Mesendoderm (in vitro differentiated cells): Measurements from ENCODE around the gene GAPDH.

Experiments
- DNase-seq: peaks from one replicate; pipeline ENCODE4 v3.0.0; 2013
- H2AK5ac ChIP-seq: 2 replicates; pipeline ENCODE4 v1.6.1; 2013; ENCODE audit warnings: low read length, inconsistent platforms
- H2BK120ac ChIP-seq: 2 replicates; pipeline ENCODE4 v1.6.1; 2013; ENCODE audit warnings: low read depth, mild to moderate bottlenecking, low read length, moderate library complexity, mixed read lengths
- H2BK15ac ChIP-seq: replicated peaks from 2 replicates; pipeline ENCODE4 v1.6.1; 2013; ENCODE audit warnings: low read depth, mild to moderate bottlenecking, moderate library complexity
- H2BK5ac ChIP-seq: 2 replicates; pipeline ENCODE4 v1.6.1; 2013; ENCODE audit warnings: low read length, inconsistent platforms
- H3K18ac ChIP-seq: 2 replicates; pipeline ENCODE4 v1.6.1; 2013; ENCODE audit warnings: mild to moderate bottlenecking, low read length, mixed read lengths
- H3K23ac ChIP-seq: one replicate; pipeline ENCODE4 v1.6.1; 2013; ENCODE audit warnings: low read length
- H3K27ac ChIP-seq: 2 replicates; pipeline ENCODE4 v1.5.1; 2013; ENCODE audit warnings: low read depth, mild to moderate bottlenecking, inconsistent platforms, low read length, moderate library complexity
- H3K27me3 ChIP-seq: 2 replicates; pipeline ENCODE4 v1.6.1; 2013; ENCODE audit warnings: low read length, control low read depth, mild to moderate bottlenecking, inconsistent platforms; ENCODE audit not compliant: insufficient read depth, poor library complexity
- H3K36me3 ChIP-seq: 2 replicates; pipeline ENCODE4 v1.6.1; 2013; ENCODE audit warnings: low read length, inconsistent platforms; ENCODE audit not compliant: control insufficient read depth, insufficient read depth
- H3K4ac ChIP-seq: one replicate; pipeline ENCODE4 v1.6.1; 2013; ENCODE audit warnings: low read depth, mild to moderate bottlenecking, low read length, moderate library complexity
- H3K4me1 ChIP-seq: 2 replicates; pipeline ENCODE4 v1.6.1; 2013; ENCODE audit warnings: low read depth, low read length, inconsistent platforms; ENCODE audit not compliant: control insufficient read depth
- H3K4me2 ChIP-seq: 2 replicates; pipeline ENCODE4 v1.6.1; 2013; ENCODE audit warnings: low read length
- H3K4me3 ChIP-seq: 2 replicates; pipeline ENCODE4 v1.5.1; 2013; ENCODE audit warnings: mild to moderate bottlenecking, low read length
- H3K56ac ChIP-seq: one replicate; pipeline ENCODE4 v1.6.1; 2013; ENCODE audit warnings: low read length
- H3K79me1 ChIP-seq: 2 replicates; pipeline ENCODE4 v1.6.1; 2013; ENCODE audit warnings: low read length, inconsistent platforms
- H3K79me2 ChIP-seq: 2 replicates; pipeline ENCODE4 v1.6.1; 2013; ENCODE audit warnings: mild to moderate bottlenecking, low read length; ENCODE audit not compliant: control insufficient read depth, insufficient read depth
- H3K9ac ChIP-seq: 2 replicates; pipeline ENCODE4 v1.6.1; 2013; ENCODE audit warnings: low read length, inconsistent platforms
- H4K5ac ChIP-seq: one replicate; pipeline ENCODE4 v1.6.1; 2013; ENCODE audit warnings: low read length
- H4K8ac ChIP-seq: one replicate; pipeline ENCODE4 v1.6.1; 2013; ENCODE audit warnings: low read depth, mild to moderate bottlenecking, control low read depth, low read length, moderate library complexity
- WGBS: extraction: QIAGEN DNeasy Blood & Tissue Kit; methylation state at CpG from one replicate; pipeline ENCODE4 v1.1.7; 2013; ENCODE audit warnings: low lambda C conversion rate, missing lambda C conversion rate; ENCODE audit not compliant: insufficient coverage; ENCODE audit errors: extremely low coverage; 5-methylcytosine and 5-hydroxymethylcytosine counted together

GAPDH gene

DNA sequence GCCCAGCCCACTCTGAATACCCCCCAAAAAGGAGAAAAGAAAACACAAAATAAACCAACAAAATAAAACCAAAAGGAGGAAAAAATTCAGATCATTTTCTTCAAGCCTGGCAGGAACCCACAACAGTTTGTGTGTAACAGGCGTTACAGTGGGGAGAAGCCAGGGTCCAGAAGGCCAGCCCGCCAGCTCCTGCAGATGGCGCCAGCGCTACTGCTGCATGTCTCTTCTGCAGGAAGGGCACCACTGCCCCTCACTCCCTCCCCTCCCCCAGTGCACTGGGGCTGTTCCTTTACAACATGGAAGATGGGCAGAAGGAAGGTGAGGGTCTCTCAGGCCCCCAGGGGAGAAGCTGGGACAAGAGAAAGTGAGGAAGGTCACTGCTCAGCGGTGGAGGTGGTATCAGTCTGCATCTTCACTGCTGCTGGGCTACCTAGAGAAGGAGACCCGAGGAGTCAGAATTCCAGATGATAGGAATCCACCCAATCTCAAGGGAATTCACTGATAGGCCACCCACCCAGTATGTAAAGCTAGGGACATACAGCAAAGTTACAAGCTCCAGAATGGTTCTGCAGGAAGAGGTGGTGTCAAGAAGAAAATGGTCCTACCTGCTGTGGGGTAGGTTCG is 36.1 kb downstream of the GAPDH start:
- Histone ChIP-seq H3K27ac (no peak overlapping the region), H3K56ac (no peak overlapping the region), H2BK5ac (no peak overlapping the region), H3K36me3 (peaks cover 12% of the 10 kb centered on the region), H2BK120ac (no peak overlapping the region), H3K18ac (no peak overlapping the region), H2BK15ac (no peak overlapping the region), H3K4me2 (no peak overlapping the region), H2AK5ac (no peak overlapping the region), H3K79me2 (peaks cover 18% of the 10 kb centered on the region), H3K4me3 (no peak overlapping the region), H3K79me1 (peaks cover 14% of the 10 kb centered on the region), H3K23ac (no peak overlapping the region), H4K5ac (no peak overlapping the region), H3K4me1 (no peaks in the 10 kb centered on the region), H3K9ac (no peak overlapping the region), H4K8ac (no peak overlapping the region), H3K27me3 (no peaks in the 10 kb centered on the region), H3K4ac (no peak overlapping the region)
- no CpG with 5 or more reads among the region's 7 CpGs for WGBS
- peak; percentile 83 for DNase-seq

DNA sequence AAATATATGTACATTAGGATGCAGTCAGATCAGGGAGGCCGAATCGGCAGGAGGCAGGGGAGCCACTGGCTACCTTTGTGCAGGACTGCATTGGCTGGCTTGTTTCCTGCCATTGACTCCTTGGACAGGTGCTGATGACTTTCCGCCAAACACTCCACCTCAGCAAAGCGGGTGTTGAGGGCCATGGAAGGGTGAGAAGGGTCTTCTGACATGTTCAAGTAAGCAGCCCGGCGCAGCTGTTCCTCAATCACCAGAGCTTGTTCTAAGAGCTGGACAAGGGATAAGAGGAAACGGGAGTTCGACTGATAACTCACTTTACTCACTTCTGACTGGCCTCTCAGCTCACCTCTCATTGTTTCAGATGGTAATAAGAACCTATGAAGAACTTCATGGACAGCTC is 38.7 kb downstream of the GAPDH start:
- Histone ChIP-seq H4K8ac (no peak overlapping the region), H3K4me2 (no peak overlapping the region), H3K56ac (no peak overlapping the region), H3K4me3 (no peak overlapping the region), H3K27ac (no peak overlapping the region), H2BK120ac (no peak overlapping the region), H3K9ac (no peak overlapping the region), H3K23ac (no peak overlapping the region), H2AK5ac (no peak overlapping the region), H3K79me2 (peaks cover under 1% of the 10 kb centered on the region), H4K5ac (no peak overlapping the region), H2BK15ac (no peak overlapping the region), H2BK5ac (no peak overlapping the region), H3K36me3 (peaks cover 22% of the 10 kb centered on the region), H3K4me1 (no peaks in the 10 kb centered on the region), H3K27me3 (no peaks in the 10 kb centered on the region), H3K18ac (no peak overlapping the region), H3K4ac (no peak overlapping the region), H3K79me1 (no peaks in the 10 kb centered on the region)
- no CpG with 5 or more reads among the region's 8 CpGs for WGBS
- no peak for DNase-seq

DNA sequence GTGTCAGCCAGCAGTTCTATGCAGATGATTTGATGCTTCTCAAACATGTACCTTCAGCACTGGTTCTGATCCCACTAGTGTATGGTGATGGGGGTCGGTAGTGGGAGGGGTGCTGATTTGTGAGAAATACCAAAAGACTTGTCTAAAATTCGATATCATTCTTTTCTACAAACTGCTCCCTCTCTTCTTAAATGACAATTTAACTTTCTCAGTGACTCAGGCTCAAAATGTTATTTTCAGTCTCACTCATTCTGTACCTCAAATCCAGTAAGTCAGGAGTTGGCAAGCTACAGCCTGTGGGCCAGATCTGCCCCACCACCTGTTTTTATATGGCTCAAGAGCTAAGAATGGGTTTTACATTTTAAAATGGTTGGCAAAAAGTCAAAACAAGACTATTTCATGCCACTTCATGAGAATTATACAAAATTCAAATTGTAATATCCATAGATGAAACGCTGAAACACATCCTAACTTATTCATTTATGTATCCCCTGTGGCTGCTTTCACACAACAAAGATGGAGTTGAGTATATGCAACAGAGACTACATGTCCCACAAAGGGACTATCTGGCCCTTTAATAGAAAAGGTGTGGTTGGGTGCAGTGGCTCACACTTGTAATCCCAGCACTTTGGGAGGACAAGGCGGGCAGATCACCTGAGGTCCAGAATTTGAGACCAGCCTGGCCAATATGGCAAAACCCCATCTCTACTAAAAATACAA is 40.4 kb downstream of the GAPDH start:
- Histone ChIP-seq H4K8ac (no peak overlapping the region), H2AK5ac (no peak overlapping the region), H3K4me1 (no peaks in the 10 kb centered on the region), H2BK15ac (no peak overlapping the region), H2BK5ac (no peak overlapping the region), H3K9ac (no peak overlapping the region), H3K36me3 (peaks cover 29% of the 10 kb centered on the region), H2BK120ac (no peak overlapping the region), H3K4me2 (no peak overlapping the region), H3K23ac (no peak overlapping the region), H3K4ac (no peak overlapping the region), H4K5ac (no peak overlapping the region), H3K18ac (no peak overlapping the region), H3K4me3 (no peak overlapping the region), H3K79me1 (no peaks in the 10 kb centered on the region), H3K79me2 (no peaks in the 10 kb centered on the region), H3K56ac (no peak overlapping the region), H3K27me3 (no peaks in the 10 kb centered on the region), H3K27ac (no peak overlapping the region)
- DNase-seq = no peak
- no CpG with 5 or more reads among the region's 4 CpGs for WGBS

DNA sequence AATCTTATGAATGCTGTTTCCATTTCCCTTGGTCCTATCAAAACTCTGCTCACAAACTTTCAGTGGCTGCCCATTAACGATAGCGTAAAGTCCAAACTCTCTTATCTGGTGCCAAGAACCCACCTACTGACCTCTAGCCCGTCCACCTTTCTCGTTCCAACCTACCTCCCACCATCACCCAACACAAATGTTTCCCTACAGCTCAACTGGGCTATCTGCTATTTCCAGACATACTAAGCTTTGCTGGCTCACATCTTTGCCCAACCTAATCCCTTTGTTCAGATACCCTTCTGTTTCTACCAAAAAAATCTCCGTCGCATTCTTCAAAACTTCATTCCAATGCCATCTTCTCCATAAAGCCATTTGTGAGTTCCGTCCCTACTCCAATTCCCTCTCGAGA is 41.3 kb downstream of the GAPDH start:
- 100% methylated on average over 6 of the region's 8 CpGs for WGBS
- no peak overlapping the region for H3K56ac ChIP-seq
- H3K79me2 ChIP-seq = no peaks in the 10 kb centered on the region
- no peak overlapping the region for H2BK15ac ChIP-seq
- H4K8ac ChIP-seq = no peak overlapping the region
- H3K27me3 ChIP-seq = no peaks in the 10 kb centered on the region
- peaks cover 29% of the 10 kb centered on the region for H3K36me3 ChIP-seq
- H2BK120ac ChIP-seq = no peak overlapping the region
- no peak overlapping the region for H3K23ac ChIP-seq
- no peak overlapping the region for H3K4ac ChIP-seq
- no peak overlapping the region for H3K18ac ChIP-seq
- no peaks in the 10 kb centered on the region for H3K79me1 ChIP-seq
- no peak overlapping the region for H3K27ac ChIP-seq
- H4K5ac ChIP-seq = no peak overlapping the region
- no peak overlapping the region for H2AK5ac ChIP-seq
- DNase-seq = no peak
- H3K4me2 ChIP-seq = no peak overlapping the region
- H3K4me1 ChIP-seq = no peaks in the 10 kb centered on the region
- H3K9ac ChIP-seq = no peak overlapping the region
- H2BK5ac ChIP-seq = no peak overlapping the region
- no peak overlapping the region for H3K4me3 ChIP-seq

DNA sequence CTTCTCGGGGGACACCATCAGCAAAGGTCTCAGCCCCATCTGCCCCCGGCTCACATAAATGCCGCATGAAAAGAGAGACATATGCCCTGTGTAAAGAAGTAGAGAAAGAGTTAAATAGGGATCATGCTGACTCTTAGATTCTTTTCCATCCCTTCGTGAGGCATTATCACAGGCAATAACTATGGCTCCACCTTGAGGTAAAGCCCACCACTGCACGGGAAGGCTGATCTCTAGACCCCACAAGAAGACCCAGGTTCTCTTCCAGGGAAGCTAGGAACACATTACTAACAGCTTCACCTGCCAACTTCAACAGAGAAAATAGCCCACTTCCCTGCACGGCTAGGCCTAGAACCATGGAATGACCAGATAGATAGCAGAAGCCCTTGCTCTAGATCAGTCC is 47.9 kb downstream of the GAPDH start:
- H3K56ac ChIP-seq = no peak overlapping the region
- H3K36me3 ChIP-seq = peaks cover 32% of the 10 kb centered on the region
- no peak overlapping the region for H2BK5ac ChIP-seq
- no CpG with 5 or more reads among the region's 6 CpGs for WGBS
- H3K79me2 ChIP-seq = no peaks in the 10 kb centered on the region
- no peak overlapping the region for H2BK15ac ChIP-seq
- H4K5ac ChIP-seq = no peak overlapping the region
- no peak overlapping the region for H2BK120ac ChIP-seq
- H3K4me1 ChIP-seq = no peaks in the 10 kb centered on the region
- H3K4me3 ChIP-seq = no peak overlapping the region
- no peak overlapping the region for H3K9ac ChIP-seq
- no peak overlapping the region for H4K8ac ChIP-seq
- no peak overlapping the region for H3K4ac ChIP-seq
- no peak overlapping the region for H3K18ac ChIP-seq
- no peak overlapping the region for H2AK5ac ChIP-seq
- H3K23ac ChIP-seq = no peak overlapping the region
- H3K27ac ChIP-seq = no peak overlapping the region
- no peak overlapping the region for H3K4me2 ChIP-seq
- H3K27me3 ChIP-seq = no peaks in the 10 kb centered on the region
- DNase-seq = peak; percentile 47
- H3K79me1 ChIP-seq = no peaks in the 10 kb centered on the region

DNA sequence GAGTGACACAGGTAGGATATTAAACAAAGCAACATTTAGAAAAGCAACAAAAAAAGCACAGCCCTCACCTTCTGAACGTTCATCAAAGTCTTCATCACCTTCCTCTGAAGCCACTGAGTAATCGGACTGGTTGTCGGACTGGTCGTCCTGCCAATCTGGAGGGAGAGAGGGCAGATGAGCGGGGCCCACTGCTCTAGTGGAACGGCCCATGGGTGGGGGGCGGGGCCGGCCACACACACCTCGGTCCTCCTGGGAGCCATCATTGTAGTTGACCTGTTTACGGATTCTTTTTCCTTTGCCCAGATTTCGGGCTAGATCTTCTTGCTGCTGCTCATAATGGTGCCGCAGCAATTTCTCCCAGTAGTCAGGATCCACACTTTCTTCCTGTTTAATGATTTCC is 48.6 kb downstream of the GAPDH start:
- Histone ChIP-seq H3K4ac (no peak overlapping the region), H3K27ac (no peak overlapping the region), H3K23ac (no peak overlapping the region), H4K8ac (no peak overlapping the region), H3K4me3 (no peak overlapping the region), H3K79me1 (no peaks in the 10 kb centered on the region), H3K18ac (no peak overlapping the region), H2BK5ac (no peak overlapping the region), H2BK120ac (no peak overlapping the region), H4K5ac (no peak overlapping the region), H3K36me3 (peaks cover 31% of the 10 kb centered on the region), H3K27me3 (no peaks in the 10 kb centered on the region), H3K4me2 (no peak overlapping the region), H2AK5ac (no peak overlapping the region), H3K79me2 (no peaks in the 10 kb centered on the region), H3K56ac (no peak overlapping the region), H2BK15ac (no peak overlapping the region), H3K4me1 (no peaks in the 10 kb centered on the region), H3K9ac (no peak overlapping the region)
- DNase-seq = no peak
- WGBS = no CpG with 5 or more reads among the region's 12 CpGs
